K562 (cell line): ENCODE results near the gene NUDT1. TPM values are rescaled to one million over a fixed set of nuclear protein-coding genes. Genes with fewer than 3 reads are reported as not detected.
A peak's percentile ranks its signal among the peaks of the same experiment; 100 is the strongest.

Experiments
- BDP1 ChIP-seq: IDR thresholded peaks from 3 replicates; pipeline ENCODE4 v1.6.1; 2011; ENCODE audit not compliant: insufficient read length, insufficient read depth
- CLOCK ChIP-seq: fragments of 250-450 bp; sonication (Bioruptor Pico); IDR thresholded peaks from 2 replicates; pipeline ENCODE4 v1.4.0; 2020; ENCODE audit warnings: mild to moderate bottlenecking, moderate library complexity, borderline replicate concordance
- CTCF ChIP-seq, 3 experiments: IDR thresholded peaks in 2 of 3; conservative IDR thresholded peaks in 1 of 3; 2 replicates each; pipeline ENCODE4 v1.5.1; 2011 to 2012; ENCODE audit warnings: low read length in 3 of 3, mild to moderate bottlenecking in 3 of 3, control low read depth in 2 of 3, improper control_type of control experiment in 1 of 3, inconsistent platforms in 1 of 3, low read depth in 1 of 3, mixed read lengths in 1 of 3, moderate library complexity in 1 of 3; ENCODE audit not compliant: insufficient read depth in 2 of 3
- HDAC2 ChIP-seq: fragments of 450-650 bp; IDR thresholded peaks from 2 replicates; pipeline ENCODE4 v1.6.1; 2016; ENCODE audit warnings: mild to moderate bottlenecking
- HLTF ChIP-seq: fragments of 450-650 bp; IDR thresholded peaks from 2 replicates; pipeline ENCODE4 v1.6.1; 2016
- NKRF ChIP-seq: fragments of 450-650 bp; IDR thresholded peaks from 2 replicates; pipeline ENCODE4 v1.6.1; 2016; ENCODE audit warnings: borderline replicate concordance
- PML ChIP-seq: IDR thresholded peaks from 2 replicates; pipeline ENCODE4 v1.6.1; 2012; ENCODE audit warnings: low read length, inconsistent platforms
- RCOR1 ChIP-seq, 2 experiments: IDR thresholded peaks; 2 replicates each; pipeline ENCODE4 v1.6.1; 2012; ENCODE audit warnings: low read depth in 2 of 2, low read length in 2 of 2, borderline replicate concordance in 1 of 2, improper control_type of control experiment in 1 of 2
- ZBTB33 ChIP-seq: sonication (generic); formaldehyde crosslinking; IDR thresholded peaks from 2 replicates; pipeline ENCODE4 v1.8.1; 2023; ENCODE audit warnings: mild to moderate bottlenecking, missing genetic modification reagents
- ZBTB7A ChIP-seq: IDR thresholded peaks from 2 replicates; pipeline ENCODE4 v1.6.1; 2011; ENCODE audit warnings: low read depth, mild to moderate bottlenecking, low read length, moderate library complexity, borderline replicate concordance; ENCODE audit not compliant: control insufficient read depth
- ZNF609 ChIP-seq: sonication (generic); formaldehyde crosslinking; IDR thresholded peaks from 2 replicates; pipeline ENCODE4 v1.8.1; 2023; ENCODE audit warnings: missing genetic modification reagents, mild to moderate bottlenecking, borderline replicate concordance
- polyA plus RNA-seq, 8 experiments: library from polyadenylated mRNA; depleted of rRNA in 4 of 8; stranded (reverse) in 5 of 8; unstranded in 3 of 8; fragments of >200 nt; fragmentation: Nextera tagmentation in 2 of 8; fragmentation: Illumina TruSeq in 1 of 8; extraction: Ambion mirVana in 2 of 8; extraction: Trizol in 1 of 8; gene quantifications; 2 replicates each; pipeline versions ENCODE4 v1.2.1 to v1.2.3, GENCODE V29; 2011 to 2014; ENCODE audit warnings: inconsistent platforms in 1 of 8, missing spikeins in 1 of 8
- total RNA-seq, 7 experiments: library from RNA; depleted of rRNA in 6 of 7; stranded (reverse); fragments of >200 nt in 6 of 7; fragmentation: Illumina TruSeq in 2 of 7; extraction: Trizol in 2 of 7; gene quantifications; 2 replicates each; pipeline versions ENCODE4 v1.2.1 to v1.2.3, GENCODE V29; 2011 to 2021; ENCODE audit warnings: low replicate concordance in 1 of 7

Gene NUDT1
- total and polyA plus RNA-seq, 9 of the 15 experiments (the other 6 are each of a cell fraction or from before 2014, with no cell fraction given) = 5.3 to 73.3 (median 29.6) TPM

GRCh38 chr7:2247141-2247995, 5.3 kb downstream of the NUDT1 start (continued):
- peak; percentile 72 to 89 (median 77) for TF ChIP-seq CTCF (IDR thresholded peaks at IDR 0.05 in 2 of 3, conservative IDR thresholded peaks at IDR 0.05 in 1 of 3; ENCODE audit: insufficient read depth in 2 of 3, low read depth in 1 of 3, low read length in 3 of 3)
- peak; percentile 48; the same call in 1 of the 2 replicates for TF ChIP-seq ZBTB7A
- TF ChIP-seq HLTF = no peak
- TF ChIP-seq ZNF609 (CRISPR knock-in tag) = no peak
- TF ChIP-seq RCOR1 (IDR thresholded peaks at IDR 0.05; ENCODE audit: borderline replicate concordance in 1 of 2, low read depth in 2 of 2, low read length in 2 of 2) = no peak
- no peak for TF ChIP-seq HDAC2
- TF ChIP-seq BDP1 = no peak
- no peak for TF ChIP-seq CLOCK (CRISPR knock-in tag)
- TF ChIP-seq ZBTB33 (CRISPR knock-in tag) = 0 out of 2 replicates have a peak, but pooled peaks have one; percentile 18
- TF ChIP-seq NKRF = no peak
- TF ChIP-seq PML = no peak
